SKM-1 (cell line): ENCODE data around the gene DMPK.

Experiments
- DNase-seq: peaks from one replicate; lab custom pipeline; 2025; ENCODE audit not compliant: unreplicated experiment; lab: John Stamatoyannopoulos, UW

DMPK gene

GRCh38 chr19:45782162-45782691, at the start of gene DMPK:
Gene DMPK, minus strand, starts transcription at chr19:45782490. Its CDS starts 138 bp downstream, at chr19:45782352.
- no peak for DNase-seq

- DNase-seq = no peak
Measured at GRCh38 chr19:45828945-45829344, 46.7 kb upstream of the DMPK start.

- DNase-seq = no peak
Measured at GRCh38 chr19:45828523-45828922, 46.2 kb upstream of the DMPK start.

GRCh38 chr19:45827459-45828093, 45.3 kb upstream of the DMPK start:
- DNase-seq = no peak

- no peak for DNase-seq
Measured at GRCh38 chr19:45826934-45827333, 44.6 kb upstream of the DMPK start.

GRCh38 chr19:45825917-45826893, 43.9 kb upstream of the DMPK start:
- DNase-seq = no peak

- DNase-seq = no peak
Measured at GRCh38 chr19:45825263-45825605, 42.9 kb upstream of the DMPK start.

- DNase-seq = no peak
Measured at GRCh38 chr19:45824531-45825262, 42.4 kb upstream of the DMPK start.

GRCh38 chr19:45824041-45824471, 41.8 kb upstream of the DMPK start:
- no peak for DNase-seq

GRCh38 chr19:45823182-45823581, 40.9 kb upstream of the DMPK start:
- DNase-seq = no peak

- DNase-seq = no peak
Measured at GRCh38 chr19:45822716-45823115, 40.4 kb upstream of the DMPK start.

GRCh38 chr19:45821570-45821969, 39.3 kb upstream of the DMPK start:
- no peak for DNase-seq

- no peak for DNase-seq
Measured at GRCh38 chr19:45821103-45821521, 38.8 kb upstream of the DMPK start.

GRCh38 chr19:45820413-45821102, 38.3 kb upstream of the DMPK start:
- DNase-seq = no peak

GRCh38 chr19:45819769-45820168, 37.5 kb upstream of the DMPK start:
- DNase-seq = no peak

GRCh38 chr19:45817725-45818301, 35.5 kb upstream of the DMPK start:
- DNase-seq = no peak

- DNase-seq = peak; percentile 26
Measured at GRCh38 chr19:45817010-45817724, 34.9 kb upstream of the DMPK start.

- no peak for DNase-seq
Measured at GRCh38 chr19:45816236-45817009, 34.1 kb upstream of the DMPK start.
